DMS 273 (cell line): ENCODE measurements around the gene PACSIN2.

Experiments used
- DNase-seq: peaks from one replicate; lab custom pipeline; 2025; ENCODE audit not compliant: unreplicated experiment; lab: John Stamatoyannopoulos, UW

Gene PACSIN2

GRCh38 chr22:42907404-42908373 lies 107.3 kb downstream of the PACSIN2 start:
- DNase-seq: peak; percentile 47

- DNase-seq: peak; percentile 68
Measured at GRCh38 chr22:42906605-42907348, 108.2 kb downstream of the PACSIN2 start.

GRCh38 chr22:42905702-42906183 lies 109.2 kb downstream of the PACSIN2 start:
- DNase-seq: no peak

GRCh38 chr22:42905217-42905616 lies 109.7 kb downstream of the PACSIN2 start:
- no peak for DNase-seq

GRCh38 chr22:42904050-42904449 lies 110.9 kb downstream of the PACSIN2 start:
- no peak for DNase-seq

GRCh38 chr22:42902875-42903510 lies 112.0 kb downstream of the PACSIN2 start:
- no peak for DNase-seq

GRCh38 chr22:42901790-42902508 lies 113.0 kb downstream of the PACSIN2 start:
- DNase-seq: peak; percentile 12

- DNase-seq: no peak
Measured at GRCh38 chr22:42897960-42898359, 117.0 kb downstream of the PACSIN2 start.

- no peak for DNase-seq
Measured at GRCh38 chr22:42895541-42895981, 119.4 kb downstream of the PACSIN2 start.

GRCh38 chr22:42895087-42895486 lies 119.9 kb downstream of the PACSIN2 start:
- no peak for DNase-seq

- DNase-seq: no peak
Measured at GRCh38 chr22:42893371-42894150, 121.4 kb downstream of the PACSIN2 start.

GRCh38 chr22:42892571-42893316 lies 122.2 kb downstream of the PACSIN2 start:
- DNase-seq: no peak

GRCh38 chr22:42892156-42892555 lies 122.8 kb downstream of the PACSIN2 start:
- no peak for DNase-seq

GRCh38 chr22:42891696-42892095 lies 123.3 kb downstream of the PACSIN2 start:
- no peak for DNase-seq

GRCh38 chr22:42891008-42891407 lies 123.9 kb downstream of the PACSIN2 start:
- DNase-seq: no peak

GRCh38 chr22:42889304-42889703 lies 125.6 kb downstream of the PACSIN2 start:
- DNase-seq: no peak

- DNase-seq: no peak
Measured at GRCh38 chr22:42887523-42888507, 127.1 kb downstream of the PACSIN2 start.

- DNase-seq: no peak
Measured at GRCh38 chr22:42887120-42887519, 127.8 kb downstream of the PACSIN2 start.
